HepG2 (cell line): Measurements from ENCODE around the gene MMP17. TPM values are rescaled to one million over a fixed set of nuclear protein-coding genes. Genes with fewer than 3 reads are reported as not detected.

Experiments
- ATAC-seq: fragments of 200-7000 bp; cut with Tn5 transposase; 3 replicates; pipeline ENCODE4 v1.9.1; 2020; ENCODE audit warnings: mild to moderate bottlenecking, moderate library complexity
- BruUV-seq: library from RNA; stranded (reverse); fragments of 400-500 nt; replicated peaks from 2 replicates; lab custom pipeline; 2021; lab: Mats Ljungman, UMichigan
- CTCF ChIA-PET: fragments of 300-600 bp; formaldehyde crosslinking; extraction: SDS; loops from one replicate; lab custom pipeline; 2021; ENCODE audit warnings: low total read pairs, inconsistent platforms, low intra/inter-chr PET ratio; lab: Yijun Ruan, JAX
- POLR2A ChIA-PET: fragments of 350-600 bp; sonication (Branson Sonifier 250); formaldehyde crosslinking; loops from one replicate; lab custom pipeline; 2020; ENCODE audit warnings: antibody characterized with exemption, inconsistent platforms; lab: Yijun Ruan, JAX
- DNase-seq: peaks from one replicate; pipeline ENCODE4 v3.0.0-alpha.2; 2015; ENCODE audit warnings: low spot score
- FAIRE-seq: peaks from 3 replicates; lab custom pipeline; 2011; peaks lifted over from hg19 to GRCh38; lab: Jason Lieb, UNC
- H2AFZ ChIP-seq: one replicate; pipeline ENCODE4 v1.6.1; 2011; ENCODE audit warnings: low read length, inconsistent platforms
- H3K27ac ChIP-seq: fragments of 300-600 bp; 3 replicates; pipeline ENCODE4 v1.8.0; 2011; ENCODE audit warnings: mixed run types, mild to moderate bottlenecking, mixed read lengths, low read length, inconsistent platforms; ENCODE audit not compliant: insufficient read depth; ENCODE audit errors: extremely low read length
- H3K27me3 ChIP-seq, 2 experiments: fragments of 200-600 bp in 1 of 2; 2 replicates in 1 of 2; 3 replicates in 1 of 2; pipeline versions ENCODE4 v1.6.0 to v1.8.0; 2011; ENCODE audit warnings: low read length in 2 of 2, mild to moderate bottlenecking in 2 of 2, moderate library complexity in 2 of 2, inconsistent platforms in 1 of 2; ENCODE audit not compliant: insufficient read depth in 2 of 2, control insufficient read depth in 1 of 2
- H3K36me3 ChIP-seq, 2 experiments: fragments of 200-600 bp in 1 of 2; replicated peaks in 1 of 2; 2 replicates in 1 of 2; 3 replicates in 1 of 2; pipeline versions ENCODE4 v1.5.1 to v1.8.0; 2011; ENCODE audit warnings: low read length in 2 of 2, inconsistent platforms in 1 of 2; ENCODE audit not compliant: insufficient read depth in 2 of 2, control insufficient read depth in 1 of 2
- H3K4me1 ChIP-seq: 2 replicates; pipeline ENCODE4 v1.5.1; 2012; ENCODE audit warnings: low read length, inconsistent platforms; ENCODE audit not compliant: insufficient read depth
- H3K4me2 ChIP-seq: 2 replicates; pipeline ENCODE4 v1.6.0; 2011; ENCODE audit warnings: low read depth, low read length, inconsistent platforms
- H3K4me3 ChIP-seq, 3 experiments: fragments of 200-600 bp in 1 of 3; sonication (generic), shearing (Covaris generic) in 1 of 3; replicated peaks in 1 of 3; 2 replicates each; pipeline ENCODE4 v1.5.1; 2011 to 2016; ENCODE audit warnings: low read length in 3 of 3, inconsistent platforms in 2 of 3, low read depth in 2 of 3, mild to moderate bottlenecking in 2 of 3, control low read depth in 1 of 3, mixed read lengths in 1 of 3; ENCODE audit not compliant: insufficient read depth in 1 of 3
- H3K79me2 ChIP-seq: one replicate; pipeline ENCODE4 v1.6.1; 2011; ENCODE audit warnings: low read length, inconsistent platforms; ENCODE audit not compliant: insufficient read depth
- H3K9ac ChIP-seq: 2 replicates; pipeline ENCODE4 v1.6.0; 2011; ENCODE audit warnings: mild to moderate bottlenecking, low read depth, low read length, inconsistent platforms; ENCODE audit not compliant: insufficient read depth
- H3K9me3 ChIP-seq: 2 replicates; pipeline ENCODE4 v1.5.1; 2012; ENCODE audit warnings: mild to moderate bottlenecking, low read length
- H4K20me1 ChIP-seq: 2 replicates; pipeline ENCODE4 v1.6.0; 2011; ENCODE audit warnings: inconsistent platforms, mild to moderate bottlenecking, low read length, moderate library complexity; ENCODE audit not compliant: insufficient read depth
- CENPX ChIP-seq: sonication (generic); formaldehyde crosslinking; IDR thresholded peaks from 2 replicates; pipeline ENCODE4 v1.9.0; 2021; ENCODE audit warnings: mild to moderate bottlenecking, missing genetic modification reagents, moderate library complexity
- DPF2 ChIP-seq: sonication (generic); formaldehyde crosslinking; IDR thresholded peaks from 2 replicates; pipeline ENCODE4 v1.4.0; 2020; ENCODE audit warnings: mild to moderate bottlenecking, low read depth, missing genetic modification reagents, borderline replicate concordance
- E2F5 ChIP-seq: sonication (generic); formaldehyde crosslinking; conservative IDR thresholded peaks from 2 replicates; pipeline ENCODE4 v1.4.0; 2020; ENCODE audit warnings: missing genetic modification reagents
- EP300 ChIP-seq, 3 experiments: sonication (generic) in 1 of 3; formaldehyde crosslinking in 1 of 3; IDR thresholded peaks; 2 replicates each; pipeline versions ENCODE4 v1.5.1 to v1.6.1; 2011 to 2020; ENCODE audit warnings: low read depth in 2 of 3, low read length in 2 of 3, borderline replicate concordance in 1 of 3, improper control_type of control experiment in 1 of 3, mild to moderate bottlenecking in 1 of 3, missing genetic modification reagents in 1 of 3, moderate library complexity in 1 of 3
- GATAD1 ChIP-seq: IDR thresholded peaks from 2 replicates; pipeline ENCODE4 v1.6.1; 2016; ENCODE audit warnings: missing genetic modification reagents, missing compliant biosample characterization
- NAIF1 ChIP-seq: sonication (generic); formaldehyde crosslinking; IDR thresholded peaks from 2 replicates; pipeline ENCODE4 v1.5.0; 2020; ENCODE audit warnings: mild to moderate bottlenecking, missing genetic modification reagents, borderline replicate concordance
- NFIB ChIP-seq: sonication (generic); formaldehyde crosslinking; IDR thresholded peaks from 2 replicates; pipeline ENCODE4 v1.9.0; 2021; ENCODE audit warnings: missing genetic modification reagents, mild to moderate bottlenecking, borderline replicate concordance
- PRPF4 ChIP-seq: fragments of 200-400 bp; formaldehyde crosslinking; IDR thresholded peaks from 2 replicates; pipeline ENCODE4 v1.6.1; 2016; ENCODE audit warnings: low read length, low read depth; ENCODE audit not compliant: poor library complexity, severe bottlenecking
- SAFB2 ChIP-seq: sonication (generic); formaldehyde crosslinking; IDR thresholded peaks from 2 replicates; pipeline ENCODE4 v1.5.1; 2020; ENCODE audit warnings: missing genetic modification reagents, low read depth, mild to moderate bottlenecking, borderline replicate concordance
- SP2 ChIP-seq: sonication (generic); formaldehyde crosslinking; IDR thresholded peaks from 2 replicates; pipeline ENCODE4 v1.5.1; 2020; ENCODE audit warnings: mild to moderate bottlenecking, missing genetic modification reagents
- SRSF4 ChIP-seq: fragments of 200-400 bp; formaldehyde crosslinking; IDR thresholded peaks from one replicate; pipeline ENCODE4 v1.6.1; 2018; ENCODE audit warnings: mild to moderate bottlenecking, low read depth, low read length, moderate library complexity; ENCODE audit not compliant: poor library complexity, severe bottlenecking
- TFE3 ChIP-seq: IDR thresholded peaks from 2 replicates; pipeline ENCODE4 v1.6.1; 2016
- ZNF121 ChIP-seq: sonication (generic); formaldehyde crosslinking; IDR thresholded peaks from 2 replicates; pipeline ENCODE4 v1.5.0; 2020; ENCODE audit warnings: mild to moderate bottlenecking, missing genetic modification reagents
- ZNF256 ChIP-seq: sonication (generic); formaldehyde crosslinking; conservative IDR thresholded peaks from 2 replicates; pipeline ENCODE4 v1.4.0; 2020; ENCODE audit warnings: missing genetic modification reagents
- ZNF343 ChIP-seq: sonication (generic); formaldehyde crosslinking; IDR thresholded peaks from 2 replicates; pipeline ENCODE4 v1.4.0; 2020; ENCODE audit warnings: mild to moderate bottlenecking, missing genetic modification reagents
- ZNF546 ChIP-seq: sonication (generic); formaldehyde crosslinking; conservative IDR thresholded peaks from 2 replicates; pipeline ENCODE4 v1.8.1; 2023; ENCODE audit warnings: mild to moderate bottlenecking, missing genetic modification reagents
- WGBS: methylation state at CpG from one replicate; pipeline ENCODE4 v1.1.6; 2017; ENCODE audit warnings: low lambda C conversion rate; 5-methylcytosine and 5-hydroxymethylcytosine counted together
- in situ Hi-C: cut with HindIII; loops from 2 replicates; pipeline ENCODE4 v1.10.0; 2017; ENCODE audit warnings: low pct_unique_long_range_greater_than_20kb; ENCODE audit not compliant: extremely low pct_ligation_motif_present
- intact Hi-C: fragments of 100-400 bp; cut with micrococcal nuclease; formaldehyde crosslinking; loops from one replicate; pipeline ENCODE4 v1.10.0; 2022; ENCODE audit not compliant: unreplicated experiment
- polyA plus RNA-seq, 8 experiments: library from polyadenylated mRNA; depleted of rRNA in 3 of 8; stranded (reverse) in 7 of 8; unstranded in 1 of 8; fragments of >200 nt; fragmentation: Illumina TruSeq in 4 of 8; extraction: Trizol in 4 of 8; gene quantifications; 2 replicates each; pipeline versions ENCODE4 v1.2.1 to v1.2.3, GENCODE V29; 2011 to 2016; ENCODE audit warnings: low read depth in 4 of 8, missing spikeins in 1 of 8, mixed read lengths in 1 of 8; ENCODE audit not compliant: insufficient read depth in 1 of 8
- total RNA-seq, 5 experiments: library from RNA; depleted of rRNA; stranded (reverse); fragments of >200 nt; fragmentation: Illumina TruSeq; extraction: Trizol; gene quantifications; 2 replicates each; pipeline ENCODE4 v1.2.3, GENCODE V29; 2016; ENCODE audit warnings: low read depth in 1 of 5
- TF ChIP-seq, protein P1 (sequence below): sonication (generic); formaldehyde crosslinking; IDR thresholded peaks from 2 replicates; pipeline ENCODE4 v1.9.0; 2022; ENCODE audit warnings: low read depth, missing genetic modification reagents
- TF ChIP-seq, protein P2 (sequence below): IDR thresholded peaks from 2 replicates; pipeline ENCODE4 v1.6.1; 2016

MMP17 gene
- total and polyA plus RNA-seq, 2 of the 13 experiments (the other 11 are each of a cell fraction or from before 2014, with no cell fraction given) = 0.55 to 0.80 TPM

DNA sequence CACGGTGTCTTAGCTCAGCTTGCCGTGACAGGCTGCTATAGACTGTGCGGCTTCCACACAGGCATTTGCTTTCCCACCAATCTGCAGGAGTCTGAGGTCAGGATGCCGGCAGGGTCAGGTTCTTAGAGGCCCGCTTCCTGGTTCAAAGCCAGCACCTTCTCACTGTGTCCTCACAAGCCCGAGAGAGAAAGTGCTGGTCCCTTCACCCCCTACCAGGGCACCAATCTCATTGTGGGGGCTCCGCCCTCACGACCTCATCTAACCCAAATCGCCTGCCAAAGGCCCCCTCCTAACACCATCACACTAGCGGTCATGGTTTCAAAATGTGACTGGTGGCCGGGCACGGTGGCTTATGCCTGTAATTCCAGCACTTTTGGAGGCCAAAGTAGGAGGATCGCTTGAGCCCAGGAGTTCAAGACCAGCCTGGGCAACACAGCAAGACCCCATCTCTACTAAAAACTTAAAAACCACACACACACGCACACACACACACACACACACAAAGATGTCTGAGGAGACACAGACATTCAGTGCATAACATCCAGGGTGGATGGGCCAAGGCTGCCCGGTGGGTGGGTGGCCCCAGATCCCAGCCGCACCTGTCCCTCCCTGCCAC is 26.8 kb downstream of the MMP17 start (continued):
- TF ChIP-seq E2F5 (no peak), EP300 (IDR thresholded peaks at IDR 0.05; ENCODE audit: low read depth in 2 of 2, low read length in 2 of 2) (no peak), EP300 (CRISPR knock-in tag; IDR thresholded peaks at IDR 0.05; ENCODE audit: borderline replicate concordance) (no peak), ZNF546 (CRISPR knock-in tag) (no peak), ZNF121 (CRISPR knock-in tag) (peak; percentile 84), ZNF343 (CRISPR knock-in tag) (no peak), SP2 (CRISPR knock-in tag) (0 out of 2 replicates have a peak, but pooled peaks have one; percentile 15), NFIB (CRISPR knock-in tag) (no peak)

GRCh38 chr12:131855521-131856142 is 27.4 kb downstream of the MMP17 start:
- Histone ChIP-seq H3K9ac (no peak overlapping the region), H2AFZ (no peak overlapping the region), H4K20me1 (no peaks in the 10 kb centered on the region), H3K27ac (no peak overlapping the region), H3K4me1 (peaks cover 80% of the 10 kb centered on the region), H3K4me2 (no peak overlapping the region), H3K4me3 (no peak overlapping the region), H3K27me3 (peaks cover 11 to 28% of the 10 kb centered on the region in 2 experiments), H3K79me2 (no peaks in the 10 kb centered on the region), H3K9me3 (no peaks in the 10 kb centered on the region), H3K36me3 (no peaks in the 10 kb centered on the region)
- BruUV-seq = no TSS peak
- DNase-seq (no peak), ATAC-seq (no peak), FAIRE-seq (no peak)
- ChIA-PET POLR2A (no interaction called here), CTCF (no interaction called here)
- intact Hi-C loops = no loop called here
- in situ Hi-C loops = no loop called here
- 76% methylated on average over 5 of the region's 30 CpGs for WGBS
- no peak for TF ChIP-seq ZNF256
- TF ChIP-seq DPF2 (CRISPR knock-in tag) = no peak
- no peak for TF ChIP-seq NAIF1 (CRISPR knock-in tag)
- no peak for TF ChIP-seq PRPF4
- no peak for TF ChIP-seq CENPX (CRISPR knock-in tag)
- TF ChIP-seq, protein P1, sequence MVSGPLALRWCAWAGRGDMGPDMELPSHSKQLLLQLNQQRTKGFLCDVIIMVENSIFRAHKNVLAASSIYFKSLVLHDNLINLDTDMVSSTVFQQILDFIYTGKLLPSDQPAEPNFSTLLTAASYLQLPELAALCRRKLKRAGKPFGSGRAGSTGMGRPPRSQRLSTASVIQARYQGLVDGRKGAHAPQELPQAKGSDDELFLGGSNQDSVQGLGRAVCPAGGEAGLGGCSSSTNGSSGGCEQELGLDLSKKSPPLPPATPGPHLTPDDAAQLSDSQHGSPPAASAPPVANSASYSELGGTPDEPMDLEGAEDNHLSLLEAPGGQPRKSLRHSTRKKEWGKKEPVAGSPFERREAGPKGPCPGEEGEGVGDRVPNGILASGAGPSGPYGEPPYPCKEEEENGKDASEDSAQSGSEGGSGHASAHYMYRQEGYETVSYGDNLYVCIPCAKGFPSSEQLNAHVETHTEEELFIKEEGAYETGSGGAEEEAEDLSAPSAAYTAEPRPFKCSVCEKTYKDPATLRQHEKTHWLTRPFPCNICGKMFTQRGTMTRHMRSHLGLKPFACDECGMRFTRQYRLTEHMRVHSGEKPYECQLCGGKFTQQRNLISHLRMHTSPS (CRISPR knock-in tag) = no peak
- no peak for TF ChIP-seq GATAD1 (CRISPR knock-in tag)
- no peak for TF ChIP-seq TFE3
- TF ChIP-seq, protein P2, sequence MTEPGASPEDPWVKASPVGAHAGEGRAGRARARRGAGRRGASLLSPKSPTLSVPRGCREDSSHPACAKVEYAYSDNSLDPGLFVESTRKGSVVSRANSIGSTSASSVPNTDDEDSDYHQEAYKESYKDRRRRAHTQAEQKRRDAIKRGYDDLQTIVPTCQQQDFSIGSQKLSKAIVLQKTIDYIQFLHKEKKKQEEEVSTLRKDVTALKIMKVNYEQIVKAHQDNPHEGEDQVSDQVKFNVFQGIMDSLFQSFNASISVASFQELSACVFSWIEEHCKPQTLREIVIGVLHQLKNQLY (CRISPR knock-in tag) = no peak
- TF ChIP-seq SAFB2 (CRISPR knock-in tag) = no peak
- TF ChIP-seq SRSF4 = no peak
